K562 (cell line): ENCODE data around the gene ATP6V0E1. TPM values are rescaled to one million over a fixed set of nuclear protein-coding genes. Genes with fewer than 3 reads are reported as not detected.

Source experiments
- FOXJ3 ChIP-seq: sonication (generic); formaldehyde crosslinking; IDR thresholded peaks from 2 replicates; pipeline ENCODE4 v1.4.0; 2020; ENCODE audit warnings: mild to moderate bottlenecking, missing genetic modification reagents
- polyA plus RNA-seq, 8 experiments: library from polyadenylated mRNA; depleted of rRNA in 4 of 8; stranded (reverse) in 5 of 8; unstranded in 3 of 8; fragments of >200 nt; fragmentation: Nextera tagmentation in 2 of 8; fragmentation: Illumina TruSeq in 1 of 8; extraction: Ambion mirVana in 2 of 8; extraction: Trizol in 1 of 8; gene quantifications; 2 replicates each; pipeline versions ENCODE4 v1.2.1 to v1.2.3, GENCODE V29; 2011 to 2014; ENCODE audit warnings: inconsistent platforms in 1 of 8, missing spikeins in 1 of 8
- total RNA-seq, 7 experiments: library from RNA; depleted of rRNA in 6 of 7; stranded (reverse); fragments of >200 nt in 6 of 7; fragmentation: Illumina TruSeq in 2 of 7; extraction: Trizol in 2 of 7; gene quantifications; 2 replicates each; pipeline versions ENCODE4 v1.2.1 to v1.2.3, GENCODE V29; 2011 to 2021; ENCODE audit warnings: low replicate concordance in 1 of 7
- TF ChIP-seq, protein P1 (sequence below): fragments of 200-600 bp; sonication (generic); IDR thresholded peaks from one replicate; pipeline ENCODE4 v1.6.1; 2012; ENCODE audit warnings: mild to moderate bottlenecking, low read depth, low read length, inconsistent platforms

Gene ATP6V0E1
- total and polyA plus RNA-seq, 9 of the 15 experiments (the other 6 are each of a cell fraction or from before 2014, with no cell fraction given), result 63.8 to 395 (median 112) TPM

DNA sequence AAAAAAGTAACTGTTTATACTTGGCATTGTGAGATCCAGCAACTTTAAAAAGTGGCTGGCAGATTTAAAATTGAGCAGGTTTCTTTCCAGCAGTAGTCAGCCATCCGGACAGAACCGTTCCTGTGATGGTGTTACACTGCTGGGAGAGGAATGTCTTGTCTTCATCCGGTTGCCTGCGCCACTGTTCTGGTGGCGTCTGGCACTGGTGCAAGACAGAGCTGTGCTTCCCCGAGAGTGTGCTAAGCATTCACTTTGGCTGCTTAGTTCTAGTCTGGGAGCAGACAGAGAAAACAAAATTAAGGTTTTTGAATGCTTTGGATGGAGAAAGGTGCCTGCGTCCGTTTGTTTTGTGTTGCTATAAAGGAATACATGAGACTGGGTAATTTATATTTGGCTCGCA lies 37.1 kb downstream of the ATP6V0E1 start (continued):
- TF ChIP-seq, protein P1, sequence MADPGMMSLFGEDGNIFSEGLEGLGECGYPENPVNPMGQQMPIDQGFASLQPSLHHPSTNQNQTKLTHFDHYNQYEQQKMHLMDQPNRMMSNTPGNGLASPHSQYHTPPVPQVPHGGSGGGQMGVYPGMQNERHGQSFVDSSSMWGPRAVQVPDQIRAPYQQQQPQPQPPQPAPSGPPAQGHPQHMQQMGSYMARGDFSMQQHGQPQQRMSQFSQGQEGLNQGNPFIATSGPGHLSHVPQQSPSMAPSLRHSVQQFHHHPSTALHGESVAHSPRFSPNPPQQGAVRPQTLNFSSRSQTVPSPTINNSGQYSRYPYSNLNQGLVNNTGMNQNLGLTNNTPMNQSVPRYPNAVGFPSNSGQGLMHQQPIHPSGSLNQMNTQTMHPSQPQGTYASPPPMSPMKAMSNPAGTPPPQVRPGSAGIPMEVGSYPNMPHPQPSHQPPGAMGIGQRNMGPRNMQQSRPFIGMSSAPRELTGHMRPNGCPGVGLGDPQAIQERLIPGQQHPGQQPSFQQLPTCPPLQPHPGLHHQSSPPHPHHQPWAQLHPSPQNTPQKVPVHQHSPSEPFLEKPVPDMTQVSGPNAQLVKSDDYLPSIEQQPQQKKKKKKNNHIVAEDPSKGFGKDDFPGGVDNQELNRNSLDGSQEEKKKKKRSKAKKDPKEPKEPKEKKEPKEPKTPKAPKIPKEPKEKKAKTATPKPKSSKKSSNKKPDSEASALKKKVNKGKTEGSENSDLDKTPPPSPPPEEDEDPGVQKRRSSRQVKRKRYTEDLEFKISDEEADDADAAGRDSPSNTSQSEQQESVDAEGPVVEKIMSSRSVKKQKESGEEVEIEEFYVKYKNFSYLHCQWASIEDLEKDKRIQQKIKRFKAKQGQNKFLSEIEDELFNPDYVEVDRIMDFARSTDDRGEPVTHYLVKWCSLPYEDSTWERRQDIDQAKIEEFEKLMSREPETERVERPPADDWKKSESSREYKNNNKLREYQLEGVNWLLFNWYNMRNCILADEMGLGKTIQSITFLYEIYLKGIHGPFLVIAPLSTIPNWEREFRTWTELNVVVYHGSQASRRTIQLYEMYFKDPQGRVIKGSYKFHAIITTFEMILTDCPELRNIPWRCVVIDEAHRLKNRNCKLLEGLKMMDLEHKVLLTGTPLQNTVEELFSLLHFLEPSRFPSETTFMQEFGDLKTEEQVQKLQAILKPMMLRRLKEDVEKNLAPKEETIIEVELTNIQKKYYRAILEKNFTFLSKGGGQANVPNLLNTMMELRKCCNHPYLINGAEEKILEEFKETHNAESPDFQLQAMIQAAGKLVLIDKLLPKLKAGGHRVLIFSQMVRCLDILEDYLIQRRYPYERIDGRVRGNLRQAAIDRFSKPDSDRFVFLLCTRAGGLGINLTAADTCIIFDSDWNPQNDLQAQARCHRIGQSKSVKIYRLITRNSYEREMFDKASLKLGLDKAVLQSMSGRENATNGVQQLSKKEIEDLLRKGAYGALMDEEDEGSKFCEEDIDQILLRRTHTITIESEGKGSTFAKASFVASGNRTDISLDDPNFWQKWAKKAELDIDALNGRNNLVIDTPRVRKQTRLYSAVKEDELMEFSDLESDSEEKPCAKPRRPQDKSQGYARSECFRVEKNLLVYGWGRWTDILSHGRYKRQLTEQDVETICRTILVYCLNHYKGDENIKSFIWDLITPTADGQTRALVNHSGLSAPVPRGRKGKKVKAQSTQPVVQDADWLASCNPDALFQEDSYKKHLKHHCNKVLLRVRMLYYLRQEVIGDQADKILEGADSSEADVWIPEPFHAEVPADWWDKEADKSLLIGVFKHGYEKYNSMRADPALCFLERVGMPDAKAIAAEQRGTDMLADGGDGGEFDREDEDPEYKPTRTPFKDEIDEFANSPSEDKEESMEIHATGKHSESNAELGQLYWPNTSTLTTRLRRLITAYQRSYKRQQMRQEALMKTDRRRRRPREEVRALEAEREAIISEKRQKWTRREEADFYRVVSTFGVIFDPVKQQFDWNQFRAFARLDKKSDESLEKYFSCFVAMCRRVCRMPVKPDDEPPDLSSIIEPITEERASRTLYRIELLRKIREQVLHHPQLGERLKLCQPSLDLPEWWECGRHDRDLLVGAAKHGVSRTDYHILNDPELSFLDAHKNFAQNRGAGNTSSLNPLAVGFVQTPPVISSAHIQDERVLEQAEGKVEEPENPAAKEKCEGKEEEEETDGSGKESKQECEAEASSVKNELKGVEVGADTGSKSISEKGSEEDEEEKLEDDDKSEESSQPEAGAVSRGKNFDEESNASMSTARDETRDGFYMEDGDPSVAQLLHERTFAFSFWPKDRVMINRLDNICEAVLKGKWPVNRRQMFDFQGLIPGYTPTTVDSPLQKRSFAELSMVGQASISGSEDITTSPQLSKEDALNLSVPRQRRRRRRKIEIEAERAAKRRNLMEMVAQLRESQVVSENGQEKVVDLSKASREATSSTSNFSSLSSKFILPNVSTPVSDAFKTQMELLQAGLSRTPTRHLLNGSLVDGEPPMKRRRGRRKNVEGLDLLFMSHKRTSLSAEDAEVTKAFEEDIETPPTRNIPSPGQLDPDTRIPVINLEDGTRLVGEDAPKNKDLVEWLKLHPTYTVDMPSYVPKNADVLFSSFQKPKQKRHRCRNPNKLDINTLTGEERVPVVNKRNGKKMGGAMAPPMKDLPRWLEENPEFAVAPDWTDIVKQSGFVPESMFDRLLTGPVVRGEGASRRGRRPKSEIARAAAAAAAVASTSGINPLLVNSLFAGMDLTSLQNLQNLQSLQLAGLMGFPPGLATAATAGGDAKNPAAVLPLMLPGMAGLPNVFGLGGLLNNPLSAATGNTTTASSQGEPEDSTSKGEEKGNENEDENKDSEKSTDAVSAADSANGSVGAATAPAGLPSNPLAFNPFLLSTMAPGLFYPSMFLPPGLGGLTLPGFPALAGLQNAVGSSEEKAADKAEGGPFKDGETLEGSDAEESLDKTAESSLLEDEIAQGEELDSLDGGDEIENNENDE, result no peak
- no peak for TF ChIP-seq FOXJ3 (CRISPR knock-in tag)
